ENCODE results near the gene BARD1. TPM values are rescaled to one million over a fixed set of nuclear protein-coding genes. Genes with fewer than 3 reads are reported as not detected.

The BARD1 gene
- total and polyA plus RNA-seq, 2 of the 13 experiments (the other 11 are each of a cell fraction or from before 2014, with no cell fraction given), result 5.3 to 30.4 TPM

GRCh38 chr2:214853906-214854305 is 44.4 kb upstream of the BARD1 start (continued):
- TF ChIP-seq HMGXB4 (CRISPR knock-in tag; IDR thresholded peaks at IDR 0.05; ENCODE audit: borderline replicate concordance in 1 of 2, low read depth in 1 of 2), result 0 out of 4 replicates have a peak, but pooled peaks of 1 of the 2 experiments have one; percentile 19
- peak; percentile 72 for TF ChIP-seq RFX1 (IDR thresholded peaks at IDR 0.05)
- TF ChIP-seq LCORL (IDR thresholded peaks at IDR 0.05), result 0 out of 2 replicates have a peak, but pooled peaks have one; percentile 34
- no peak for TF ChIP-seq LCORL (CRISPR knock-in tag; IDR thresholded peaks at IDR 0.05)
- no peak for TF ChIP-seq YEATS4 (CRISPR knock-in tag; IDR thresholded peaks at IDR 0.05; ENCODE audit: borderline replicate concordance)
- peak; percentile 20; the same call in 1 of the 2 replicates for TF ChIP-seq ZNF317 (CRISPR knock-in tag; IDR thresholded peaks at IDR 0.05)
- TF ChIP-seq ZNF503 (CRISPR knock-in tag; IDR thresholded peaks at IDR 0.05), result no peak
- TF ChIP-seq PAXIP1 (CRISPR knock-in tag; conservative IDR thresholded peaks at IDR 0.05), result peak; percentile 92
- peak; percentile 30; the same call in 1 of the 2 replicates for TF ChIP-seq ZNF264 (CRISPR knock-in tag; IDR thresholded peaks at IDR 0.05)
- TF ChIP-seq MAF1 (CRISPR knock-in tag; IDR thresholded peaks at IDR 0.05; ENCODE audit: borderline replicate concordance), result no peak
- TF ChIP-seq HDAC2 (CRISPR knock-in tag; IDR thresholded peaks at IDR 0.05), result peak; percentile 60; the same call in 1 of the 2 replicates
- no peak for TF ChIP-seq HOXA9 (CRISPR knock-in tag; IDR thresholded peaks at IDR 0.05; ENCODE audit: borderline replicate concordance)
- peak; percentile 33 for TF ChIP-seq YY1 (IDR thresholded peaks at IDR 0.05; ENCODE audit: insufficient read depth, insufficient replicate concordance, low read depth, low read length)
- TF ChIP-seq FOXO1 (CRISPR knock-in tag; IDR thresholded peaks at IDR 0.05), result peak; percentile 33; the same call in 1 of the 2 replicates
- TF ChIP-seq ARNT2 (CRISPR knock-in tag; IDR thresholded peaks at IDR 0.05; ENCODE audit: low read depth), result no peak
- TF ChIP-seq ZNF343 (CRISPR knock-in tag; IDR thresholded peaks at IDR 0.05), result 0 out of 2 replicates have a peak, but pooled peaks have one; percentile 32
- TF ChIP-seq SALL1 (CRISPR knock-in tag; IDR thresholded peaks at IDR 0.05), result peak; percentile 89
- no peak for TF ChIP-seq HNRNPUL1 (IDR thresholded peaks at IDR 0.05; ENCODE audit: low read depth, low read length)
- TF ChIP-seq FOSL2 (CRISPR knock-in tag; IDR thresholded peaks at IDR 0.05), result peak; percentile 19; the same call in 1 of the 2 replicates
